Spleen (tissue), 11 donors: Measurements from ENCODE around the gene SLC25A47. TPM values are rescaled to one million over a fixed set of nuclear protein-coding genes. Genes with fewer than 3 reads are reported as not detected.

Experiments used
- DNase-seq: peaks from one replicate; pipeline ENCODE4 v3.0.0-alpha.2; 2020
- H3K27ac ChIP-seq, 8 donors: fragments of 200-600 bp; sonication (generic) in 7 of 8; 1 replicate in 4 of 8; 2 replicates in 4 of 8; pipeline versions ENCODE4 v1.5.0 to v1.8.0; 2016 to 2021; ENCODE audit warnings: inconsistent platforms in 4 of 8, mild to moderate bottlenecking in 4 of 8, moderate library complexity in 1 of 8
- H3K27me3 ChIP-seq, 7 donors: fragments of 200-600 bp; sonication (generic) in 6 of 7; replicated peaks in 1 of 7; 1 replicate in 4 of 7; 2 replicates in 3 of 7; pipeline versions ENCODE4 v1.5.0 to v1.8.0; 2016 to 2021; ENCODE audit warnings: inconsistent platforms in 3 of 7, mild to moderate bottlenecking in 1 of 7
- H3K36me3 ChIP-seq, 6 donors: fragments of 200-600 bp; sonication (generic) in 5 of 6; 1 replicate in 4 of 6; 2 replicates in 2 of 6; pipeline versions ENCODE4 v1.5.0 to v1.8.0; 2016 to 2021; ENCODE audit warnings: inconsistent platforms in 2 of 6
- H3K4me1 ChIP-seq, 6 donors: fragments of 200-600 bp; sonication (generic) in 5 of 6; 1 replicate in 3 of 6; 2 replicates in 3 of 6; pipeline versions ENCODE4 v1.5.0 to v1.8.0; 2016 to 2021; ENCODE audit warnings: inconsistent platforms in 3 of 6
- H3K4me3 ChIP-seq, 8 donors: fragments of 200-600 bp; sonication (generic) in 7 of 8; 1 replicate in 4 of 8; 2 replicates in 4 of 8; pipeline versions ENCODE4 v1.5.0 to v1.8.0; 2016 to 2021; ENCODE audit warnings: inconsistent platforms in 4 of 8, mild to moderate bottlenecking in 4 of 8, moderate library complexity in 2 of 8
- H3K9me3 ChIP-seq, 8 donors: fragments of 200-600 bp; sonication (generic) in 7 of 8; 1 replicate in 4 of 8; 2 replicates in 4 of 8; pipeline versions ENCODE4 v1.5.0 to v1.8.0; 2016 to 2021; ENCODE audit warnings: inconsistent platforms in 4 of 8
- POLR2A ChIP-seq, 3 donors: fragments of 450-650 bp; IDR thresholded peaks; one replicate each; pipeline ENCODE4 v1.5.1; 2017; ENCODE audit warnings: antibody characterized with exemption in 3 of 3, mild to moderate bottlenecking in 1 of 3
- POLR2AphosphoS5 ChIP-seq, 3 donors: sonication (generic); formaldehyde crosslinking; IDR thresholded peaks; one replicate each; pipeline ENCODE4 v1.5.1; 2017; ENCODE audit warnings: antibody characterized with exemption in 3 of 3
- WGBS, 5 donors: extraction: QIAGEN DNeasy Blood & Tissue Kit in 3 of 5; methylation state at CpG; one replicate each; pipeline versions ENCODE4 v1.1.5 to v1.1.7; 2013 to 2018; 5-methylcytosine and 5-hydroxymethylcytosine counted together
- intact Hi-C: fragments of 100-400 bp; cut with DNase I; formaldehyde crosslinking; loops from one replicate; pipeline ENCODE4 v1.15.0; 2023; ENCODE audit warnings: low total_unique reads
- polyA plus RNA-seq, 3 donors: library from polyadenylated mRNA; stranded (reverse); fragments of 200-250 nt; gene quantifications; one replicate each; pipeline ENCODE4 v1.2.1, GENCODE V29; 2013
- total RNA-seq, 7 donors: library from RNA; depleted of rRNA in 3 of 7; stranded (reverse); fragments of >200 nt in 3 of 7; fragmentation: NEBNext Ultra II Directional in 4 of 7; extraction: Animal tissue kit (Norgen Biotek cat#: 25700) in 4 of 7; gene quantifications; one replicate each; pipeline versions ENCODE4 v1.1.0 to v1.2.1, GENCODE V29; 2016 to 2021
- TF ChIP-seq, protein P1 (sequence below), 11 experiments: fragments of 200-600 bp in 7 of 11; fragments of 450-650 bp in 4 of 11; sonication (generic) in 4 of 11; IDR thresholded peaks in 8 of 11; conservative IDR thresholded peaks in 3 of 11; 1 replicate in 7 of 11; 2 replicates in 4 of 11; pipeline versions ENCODE4 v1.4.0 to v1.8.0; 2016 to 2021; ENCODE audit warnings: antibody characterized with exemption in 11 of 11, inconsistent platforms in 4 of 11, mild to moderate bottlenecking in 1 of 11
- donor health status: healthy with polysubstance abuse.
- donor health status: DM: no; HTN: no; CAD: no; lungs with moderate emphysema.
- donor health status: DM: no; HTN: no; CAD: no.
- donor health status: Bipolar disorder and iron deficiency.
- donor health status: healthy.
- donor health status: DM: no; HTN: no; CAD: no.
- donor health status: DM: yes; HTN: yes; CAD: no.

SLC25A47 gene
- total and polyA plus RNA-seq, 10 donors = 0.03 to 0.11 TPM; not detected in 8

DNA sequence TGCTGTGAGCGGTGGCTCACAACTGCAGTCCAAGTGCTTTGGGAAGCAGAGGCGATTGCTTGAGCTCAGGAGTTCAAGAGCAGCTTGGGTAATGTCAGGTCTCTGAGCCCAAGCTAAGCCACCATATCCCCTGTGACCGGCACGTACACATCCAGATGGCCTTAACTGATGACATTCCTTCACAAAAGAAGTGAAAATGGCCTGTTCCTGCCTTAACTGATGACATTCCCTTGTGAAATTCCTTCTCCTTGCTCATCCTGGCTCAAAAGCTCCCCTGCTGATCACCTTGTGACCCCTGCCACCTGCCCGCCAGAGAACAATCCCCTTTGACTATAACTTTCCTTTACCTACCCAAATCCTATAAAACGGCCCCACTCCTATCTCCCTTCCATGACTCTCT lies 48.6 kb downstream of the SLC25A47 start:
- peak overlapping the region in 1 of 8 donors; percentile 86 for H3K4me3 ChIP-seq

DNA sequence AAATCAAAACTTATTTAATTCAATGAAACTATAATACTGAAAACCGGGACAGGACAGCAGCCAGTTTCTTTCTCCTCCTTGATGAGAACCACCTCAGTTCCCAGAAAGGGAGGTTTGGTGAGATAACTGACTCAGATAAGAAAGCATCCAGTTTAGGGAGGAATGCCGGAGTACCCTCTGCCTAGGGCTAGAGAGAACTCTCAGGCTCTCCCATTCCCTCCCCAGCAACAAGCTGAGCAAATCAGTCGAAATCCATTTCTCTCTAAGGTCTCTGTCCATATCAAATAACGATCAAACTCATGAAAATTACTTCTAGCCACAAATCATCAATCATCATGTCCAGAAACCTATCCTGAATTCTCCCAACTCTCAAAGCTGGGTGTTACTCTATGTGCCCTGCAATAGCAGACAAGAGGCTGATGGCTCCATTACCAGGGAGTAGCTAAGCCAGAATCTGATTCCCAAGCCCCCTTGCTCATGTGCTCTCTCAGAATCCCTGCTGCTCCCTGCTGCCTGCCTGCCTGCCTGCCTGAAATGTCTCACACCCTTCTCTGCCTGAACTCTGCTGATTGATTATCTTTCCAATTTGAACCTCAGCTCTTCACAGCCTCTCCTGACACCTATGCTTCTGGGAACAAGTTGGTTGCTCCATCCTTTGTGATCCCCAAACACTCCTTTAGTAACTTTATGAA lies 49.4 kb downstream of the SLC25A47 start:
- no peak for DNase-seq
- intact Hi-C loops = loop anchor here (10.0 kb wide), 1 partner anchor 88 kb away; no protein-coding TSS in a partner anchor
- TF ChIP-seq POLR2A (IDR thresholded peaks at IDR 0.05) (no peak), POLR2AphosphoS5 (IDR thresholded peaks at IDR 0.05) (no peak)
- TF ChIP-seq, protein P1, sequence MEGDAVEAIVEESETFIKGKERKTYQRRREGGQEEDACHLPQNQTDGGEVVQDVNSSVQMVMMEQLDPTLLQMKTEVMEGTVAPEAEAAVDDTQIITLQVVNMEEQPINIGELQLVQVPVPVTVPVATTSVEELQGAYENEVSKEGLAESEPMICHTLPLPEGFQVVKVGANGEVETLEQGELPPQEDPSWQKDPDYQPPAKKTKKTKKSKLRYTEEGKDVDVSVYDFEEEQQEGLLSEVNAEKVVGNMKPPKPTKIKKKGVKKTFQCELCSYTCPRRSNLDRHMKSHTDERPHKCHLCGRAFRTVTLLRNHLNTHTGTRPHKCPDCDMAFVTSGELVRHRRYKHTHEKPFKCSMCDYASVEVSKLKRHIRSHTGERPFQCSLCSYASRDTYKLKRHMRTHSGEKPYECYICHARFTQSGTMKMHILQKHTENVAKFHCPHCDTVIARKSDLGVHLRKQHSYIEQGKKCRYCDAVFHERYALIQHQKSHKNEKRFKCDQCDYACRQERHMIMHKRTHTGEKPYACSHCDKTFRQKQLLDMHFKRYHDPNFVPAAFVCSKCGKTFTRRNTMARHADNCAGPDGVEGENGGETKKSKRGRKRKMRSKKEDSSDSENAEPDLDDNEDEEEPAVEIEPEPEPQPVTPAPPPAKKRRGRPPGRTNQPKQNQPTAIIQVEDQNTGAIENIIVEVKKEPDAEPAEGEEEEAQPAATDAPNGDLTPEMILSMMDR (IDR thresholded peaks at IDR 0.05 in 8 of 11, conservative IDR thresholded peaks at IDR 0.05 in 3 of 11) = no peak
- H3K9me3 ChIP-seq = no peaks in the 10 kb centered on the region
- WGBS, 5 donors = 74 to 87% (median 81%) methylated on average over 4 of the region's 4 CpGs
- peak overlapping the region in 7 of 8 donors; percentile 51 to 98 (median 93) for H3K27ac ChIP-seq
- no peaks in the 10 kb centered on the region for H3K27me3 ChIP-seq
- peak overlapping the region in 3 of 8 donors; percentile 3 to 98 (median 86) for H3K4me3 ChIP-seq
- H3K36me3 ChIP-seq = peaks cover 4 to 61% (median 15%) of the 10 kb centered on the region in 6 donors
- peaks cover 36 to 86% (median 52%) of the 10 kb centered on the region in 6 donors for H3K4me1 ChIP-seq

More for the DNA sequence above, 48.6 kb downstream of the SLC25A47 start:
- Histone ChIP-seq H3K36me3 (peaks cover 4 to 68% (median 20%) of the 10 kb centered on the region in 6 donors), H3K4me1 (peaks cover 30 to 85% (median 44%) of the 10 kb centered on the region in 6 donors), H3K27me3 (no peaks in the 10 kb centered on the region), H3K27ac (peak overlapping the region in 2 of 8 donors; percentile 96 to 98), H3K9me3 (no peaks in the 10 kb centered on the region)
- TF ChIP-seq POLR2A (IDR thresholded peaks at IDR 0.05) (no peak), POLR2AphosphoS5 (IDR thresholded peaks at IDR 0.05) (no peak)
- TF ChIP-seq, protein P1 (IDR thresholded peaks at IDR 0.05 in 8 of 11, conservative IDR thresholded peaks at IDR 0.05 in 3 of 11) = no peak
- intact Hi-C loops = loop anchor here (10.0 kb wide), 1 partner anchor 87 kb away; no protein-coding TSS in a partner anchor
- no peak for DNase-seq
- 79 to 92% (median 90%) methylated on average over 6 of the region's 6 CpGs for WGBS, 5 donors

DNA sequence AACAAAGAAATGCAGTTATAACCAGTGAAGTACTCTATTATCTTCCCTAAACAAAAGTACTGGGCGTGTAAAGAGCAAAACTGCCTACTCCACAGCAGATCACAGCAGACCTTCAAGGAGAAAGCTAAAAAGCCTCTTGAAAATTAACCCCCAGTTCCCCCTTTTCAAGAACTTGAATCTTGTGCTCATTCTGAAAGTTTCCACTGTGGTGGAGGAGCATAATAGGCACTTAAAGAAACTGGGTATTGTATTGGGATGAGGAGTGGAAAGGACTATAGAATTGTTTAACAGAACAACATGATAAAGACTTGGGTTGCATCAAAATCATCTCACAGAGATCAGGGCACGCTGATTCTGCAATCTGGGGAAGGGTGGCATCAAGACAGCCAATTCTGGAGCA lies 51.1 kb downstream of the SLC25A47 start:
- WGBS, 5 donors = 41 to 64% (median 56%) methylated on average over 2 of the region's 2 CpGs
- no peaks in the 10 kb centered on the region for H3K27me3 ChIP-seq
- peak overlapping the region in 7 of 8 donors; percentile 56 to 98 (median 86) for H3K4me3 ChIP-seq
- no peak for DNase-seq
- H3K27ac ChIP-seq = peak overlapping the region; percentile 88 to 98 (median 93)
- intact Hi-C loops = loop anchor here (10.0 kb wide), 1 partner anchor 89 kb away; no protein-coding TSS in a partner anchor
- TF ChIP-seq POLR2AphosphoS5 (IDR thresholded peaks at IDR 0.05) = no peak
- TF ChIP-seq, protein P1 (IDR thresholded peaks at IDR 0.05 in 8 of 11, conservative IDR thresholded peaks at IDR 0.05 in 3 of 11) = no peak
- no peak for TF ChIP-seq POLR2A (IDR thresholded peaks at IDR 0.05)
- H3K9me3 ChIP-seq = no peaks in the 10 kb centered on the region
- peaks cover 39 to 83% (median 59%) of the 10 kb centered on the region in 6 donors for H3K4me1 ChIP-seq
- peaks cover 0 to 43% (median 0%) of the 10 kb centered on the region in 6 donors for H3K36me3 ChIP-seq

DNA sequence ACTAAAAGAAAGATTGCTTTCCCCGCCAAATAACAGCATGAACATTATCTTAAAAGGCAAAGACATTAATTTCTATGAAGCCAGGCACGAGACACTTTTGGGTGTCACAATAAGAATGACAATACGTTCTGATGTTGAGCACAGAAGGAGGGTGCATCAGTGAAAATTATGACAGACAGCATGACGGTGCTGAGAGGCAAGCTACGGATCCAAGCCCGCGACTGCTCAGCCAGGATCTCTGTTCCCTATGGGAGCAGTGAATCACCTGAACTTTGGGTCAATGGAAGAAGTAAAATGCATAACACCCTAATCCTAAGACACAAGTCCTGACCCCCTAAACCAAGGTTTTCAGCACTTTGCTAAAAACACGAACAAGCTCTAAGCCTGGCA lies 51.7 kb downstream of the SLC25A47 start:
- H3K9me3 ChIP-seq = no peaks in the 10 kb centered on the region
- peak overlapping the region; percentile 88 to 98 (median 93) for H3K27ac ChIP-seq
- H3K4me3 ChIP-seq = peak overlapping the region; percentile 56 to 98 (median 84)
- DNase-seq = no peak
- no peak for TF ChIP-seq POLR2A (IDR thresholded peaks at IDR 0.05)
- TF ChIP-seq, protein P1 (IDR thresholded peaks at IDR 0.05 in 8 of 11, conservative IDR thresholded peaks at IDR 0.05 in 3 of 11) = no peak
- no peak for TF ChIP-seq POLR2AphosphoS5 (IDR thresholded peaks at IDR 0.05)
- H3K36me3 ChIP-seq = peaks cover 0 to 37% (median 0%) of the 10 kb centered on the region in 6 donors
- WGBS, 5 donors = 35 to 61% (median 49%) methylated on average over 8 of the region's 8 CpGs
- intact Hi-C loops = loop anchor here (10.0 kb wide), 1 partner anchor 90 kb away; no protein-coding TSS in a partner anchor
- peaks cover 39 to 77% (median 59%) of the 10 kb centered on the region in 6 donors for H3K4me1 ChIP-seq
- H3K27me3 ChIP-seq = no peaks in the 10 kb centered on the region
